ENCODE measurements around the gene FUT1. TPM values are rescaled to one million over a fixed set of nuclear protein-coding genes. Genes with fewer than 3 reads are reported as not detected.

Gene FUT1
- total RNA-seq (2022; extraction: Qiagen RNA extraction) = 0.10 to 0.16 TPM (median 0.12 TPM) in 5 replicates

DNA sequence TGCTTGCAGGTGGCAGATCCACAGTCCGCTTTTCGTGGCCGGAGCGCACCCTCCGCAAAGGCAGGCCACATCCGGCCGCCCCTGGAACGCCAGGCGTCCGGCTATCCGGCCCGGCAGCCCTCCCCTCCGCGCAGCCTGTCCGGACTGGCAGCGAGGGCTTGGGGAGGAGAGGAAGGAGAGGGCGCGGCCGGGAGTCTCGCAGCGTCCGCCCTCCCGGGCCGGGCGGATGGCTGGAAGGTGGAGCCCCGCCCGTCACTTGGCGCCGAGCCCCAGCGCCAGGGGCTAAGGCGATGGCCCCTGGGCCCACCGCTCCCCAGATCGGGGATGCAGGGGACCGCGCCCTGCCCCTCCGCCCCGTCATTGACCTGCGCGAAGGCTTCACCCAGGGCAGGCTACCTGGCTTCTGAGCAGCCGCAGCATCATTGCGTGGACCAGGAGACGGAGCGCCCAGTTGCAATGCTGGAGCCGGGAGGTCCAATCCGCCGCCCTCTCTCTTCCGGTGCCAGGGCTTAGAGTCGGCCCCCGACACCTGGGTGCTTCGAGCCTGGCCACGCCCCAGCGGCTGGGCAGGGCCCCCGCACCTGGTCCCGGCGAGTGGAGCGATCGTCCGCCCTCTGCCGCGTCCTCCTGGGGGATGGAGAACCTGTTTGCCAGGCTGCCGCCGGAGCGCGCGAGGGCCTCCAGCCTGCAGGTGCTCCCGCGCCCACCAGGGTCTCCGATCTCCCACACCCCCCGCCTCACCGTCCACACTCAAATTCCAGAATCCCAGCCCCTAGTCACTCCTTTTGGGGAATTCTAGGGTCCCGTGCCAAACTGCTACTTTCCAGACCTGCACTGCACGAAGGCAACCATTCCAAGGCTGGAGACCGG, at the start of gene FUT1:
Gene FUT1 (minus strand): TSS at position 146 of the 870 bp plus-strand sequence. CDS start 1,360 bp downstream, outside the sequence.

DNA sequence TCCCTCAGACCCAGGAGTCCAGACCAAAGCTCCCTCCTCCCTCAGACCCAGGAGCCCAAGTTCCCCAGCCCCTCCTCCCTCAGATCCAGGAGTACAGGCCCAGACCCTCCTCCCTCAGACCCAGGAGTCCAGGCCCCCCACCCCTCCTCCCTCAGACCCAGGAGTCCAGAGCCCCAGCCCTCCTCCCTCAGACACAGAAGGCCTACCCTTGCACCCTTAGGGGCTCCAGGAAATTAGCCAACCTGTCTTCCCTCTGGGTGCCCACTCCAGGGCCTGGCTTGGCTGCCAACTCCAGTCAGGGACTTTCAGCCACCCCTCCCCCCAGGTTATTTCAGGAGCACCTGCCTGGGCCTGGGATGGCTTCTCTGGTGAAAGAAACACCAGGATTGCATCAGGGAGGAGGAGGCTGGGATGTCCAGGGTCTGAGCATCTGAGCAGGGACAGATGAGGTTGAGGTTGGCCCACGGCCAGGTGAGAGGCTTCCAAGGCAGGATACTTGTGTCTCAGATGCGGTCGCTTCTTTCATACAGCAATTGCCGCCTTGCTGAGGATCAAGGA, 2.7 kb upstream of the FUT1 start, which contains the start of gene FGF21:
Gene FGF21 (plus strand): TSS at position 441 of the 558 bp plus-strand sequence. CDS start 713 bp downstream, outside the sequence.

DNA sequence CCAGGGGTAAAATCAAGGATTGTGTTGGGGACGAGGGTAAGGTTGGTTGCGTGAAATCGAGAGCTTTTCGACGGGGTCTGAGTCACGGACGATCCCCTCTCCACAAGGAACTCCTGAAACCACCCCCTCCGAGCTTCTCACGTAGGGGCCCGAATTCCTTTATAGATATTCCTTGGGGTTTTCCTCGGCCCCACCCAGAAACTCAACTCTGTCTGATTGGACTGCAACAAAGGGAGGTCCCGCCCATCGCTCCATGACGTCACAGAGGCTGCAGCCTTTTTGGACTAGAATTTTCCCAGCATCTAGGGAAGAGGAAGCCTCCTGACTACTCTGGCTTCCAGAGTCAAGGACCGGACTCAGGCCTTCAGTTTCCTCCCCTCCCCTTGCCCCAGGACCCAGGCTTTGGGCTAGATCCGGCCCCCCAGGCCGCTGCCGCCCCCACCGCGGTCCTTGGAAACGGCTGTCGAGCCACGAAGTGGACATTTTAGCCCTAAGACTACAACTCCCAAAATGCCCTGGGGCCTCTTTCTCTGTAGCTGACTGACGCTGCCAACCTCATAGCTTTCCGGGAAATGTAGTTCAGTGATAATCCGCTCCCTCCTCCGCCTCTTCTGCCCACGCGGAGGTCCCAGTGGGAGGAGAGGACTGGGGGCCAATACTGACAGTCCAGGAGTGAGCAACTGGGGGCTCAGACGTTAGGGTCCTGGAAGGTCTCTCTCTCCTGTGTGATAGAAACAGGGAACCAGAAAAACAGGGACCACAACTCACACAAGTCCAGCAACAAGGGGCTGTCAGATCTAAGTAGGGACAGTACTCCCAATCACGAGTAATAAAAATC, 5.5 kb downstream of the FUT1 start, which contains the start of gene IZUMO1:
Gene IZUMO1 (minus strand): TSS at position 172 of the 838 bp plus-strand sequence. CDS start 1,050 bp downstream, outside the sequence.

DNA sequence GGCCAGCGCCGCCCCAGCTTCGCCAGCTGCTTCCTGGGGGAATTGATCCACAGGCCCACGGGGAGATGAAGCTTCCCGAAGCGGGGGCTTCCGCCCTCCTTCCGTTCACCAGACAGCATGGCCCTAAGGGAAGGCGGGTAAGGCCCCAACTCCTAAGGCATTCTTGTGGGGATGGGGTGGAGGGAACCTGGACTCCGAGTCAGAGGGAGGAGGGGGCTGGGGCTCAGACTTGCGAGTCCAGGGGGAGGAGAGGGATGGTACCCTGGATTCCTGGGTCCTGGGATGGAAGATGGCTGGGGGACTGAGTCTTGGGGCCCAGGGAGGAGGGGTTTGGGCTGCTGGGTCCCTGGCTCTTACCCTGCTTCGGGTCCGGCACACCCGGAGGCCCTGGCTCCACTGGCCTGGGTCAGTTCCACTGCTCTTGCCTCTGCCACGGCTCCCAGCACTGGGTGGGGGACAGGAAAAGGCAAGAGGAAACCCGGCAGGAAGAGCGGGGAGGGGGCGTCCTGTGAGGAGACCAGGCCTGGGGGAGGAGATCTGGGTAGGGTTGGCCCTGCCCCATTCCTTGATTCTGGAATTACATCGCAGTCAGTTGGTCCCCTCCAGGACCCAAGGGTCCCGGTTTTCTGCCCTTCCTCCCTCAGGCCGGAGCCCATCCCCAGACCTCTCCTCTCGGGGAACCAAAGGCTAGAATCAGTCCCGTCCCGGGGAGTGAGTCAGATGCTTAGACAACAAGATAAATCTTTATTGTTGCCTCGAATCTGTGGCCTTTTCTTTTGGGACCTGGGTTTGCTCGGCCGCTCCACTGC, 12.1 kb downstream of the FUT1 start, which contains the start of gene RASIP1:
Gene RASIP1 (minus strand): TSS at position 447 of the 809 bp plus-strand sequence. CDS start 328 bp downstream, at position 119.

DNA sequence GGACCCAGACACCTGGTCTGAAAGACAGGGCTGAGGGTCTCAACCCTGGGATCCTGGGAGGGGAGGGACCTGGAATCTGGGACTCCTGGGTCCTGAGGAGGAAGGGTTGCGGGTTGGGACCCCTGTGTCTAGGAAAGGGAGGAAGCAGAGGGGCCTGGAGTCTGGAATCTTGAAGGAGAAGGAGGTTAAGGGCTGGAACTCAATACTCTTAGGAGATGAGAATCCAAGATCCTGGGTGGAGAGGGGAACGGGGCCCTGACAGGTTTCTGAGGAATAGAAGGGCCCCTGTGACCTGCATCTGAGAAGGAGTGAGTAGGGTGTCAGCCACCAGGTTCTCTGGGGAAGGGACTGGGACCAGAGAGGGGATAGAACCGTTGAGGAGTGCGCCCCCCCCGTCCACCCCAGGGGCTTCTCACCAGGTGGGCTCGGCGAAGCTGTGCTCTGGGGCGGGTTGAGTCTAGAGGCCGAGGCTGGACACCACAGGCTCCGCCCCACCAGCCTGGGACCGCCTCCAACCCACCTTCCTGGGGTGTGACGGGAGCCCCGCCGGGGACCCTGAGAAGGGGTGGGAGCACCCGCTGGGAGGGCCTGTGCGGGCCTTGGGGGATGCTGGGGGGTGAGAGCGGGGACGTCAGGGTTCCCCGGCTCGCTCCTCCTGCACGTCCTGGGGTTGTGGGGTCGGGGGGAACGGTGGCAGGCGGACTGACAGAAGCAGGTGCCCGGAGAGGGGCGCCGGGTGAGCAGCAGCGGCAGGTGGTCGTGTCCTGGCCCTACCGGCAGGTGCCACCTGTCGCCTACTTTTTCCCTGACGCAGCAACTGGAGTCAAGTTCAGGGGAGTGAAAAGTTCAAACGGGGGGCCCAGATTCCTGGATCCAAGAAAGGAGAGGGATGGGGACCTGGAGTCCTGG, 32.9 kb downstream of the FUT1 start, which contains the start of gene MAMSTR:
Gene MAMSTR (minus strand): TSS at position 463 of the 909 bp plus-strand sequence. CDS start 694 bp downstream, outside the sequence.

Other genes with a start within 250 kb of the FUT1 start
- gene LMTK3, start 240.8 kb downstream of the FUT1 start, total RNA-seq (2022; extraction: Qiagen RNA extraction) = 2.7 to 5.6 TPM (median 4.5 TPM) in 5 replicates
- gene SULT2B1, start 200.5 kb downstream of the FUT1 start, total RNA-seq (2022; extraction: Qiagen RNA extraction) = 12.0 to 17.5 TPM (median 14.0 TPM) in 5 replicates
- gene SPACA4, start 145.9 kb downstream of the FUT1 start, total RNA-seq (2022; extraction: Qiagen RNA extraction) = not detected in 5 replicates
- gene FAM83E, start 137.6 kb downstream of the FUT1 start, total RNA-seq (2022; extraction: Qiagen RNA extraction) = 0.10 to 0.36 TPM (median 0.15 TPM) in 5 replicates
- 3,143 to 3,491 TPM (median 3,212 TPM) in 5 replicates for gene RPL18, start 133.5 kb downstream of the FUT1 start, total RNA-seq (2022; extraction: Qiagen RNA extraction)
- 12.5 to 17.2 TPM (median 14.5 TPM) in 5 replicates for gene SPHK2, start 133.1 kb downstream of the FUT1 start, total RNA-seq (2022; extraction: Qiagen RNA extraction)
- 1.6 to 2.3 TPM (median 1.8 TPM) in 5 replicates for gene DBP, start 115.3 kb downstream of the FUT1 start, total RNA-seq (2022; extraction: Qiagen RNA extraction)
- gene CA11, start 106.5 kb downstream of the FUT1 start, total RNA-seq (2022; extraction: Qiagen RNA extraction) = 6.7 to 12.0 TPM (median 10.7 TPM) in 5 replicates
- 0.12 to 0.20 TPM (median 0.16 TPM) in 5 replicates for gene NTN5, start 79.6 kb downstream of the FUT1 start, total RNA-seq (2022; extraction: Qiagen RNA extraction)
- gene FUT2, start 56.7 kb downstream of the FUT1 start, total RNA-seq (2022; extraction: Qiagen RNA extraction) = not detected in 5 replicates
- 0.23 to 0.53 TPM (median 0.43 TPM) in 5 replicates for gene MAMSTR, start 32.9 kb downstream of the FUT1 start, total RNA-seq (2022; extraction: Qiagen RNA extraction)
- 0.31 to 0.66 TPM (median 0.43 TPM) in 5 replicates for gene RASIP1, start 12.0 kb downstream of the FUT1 start, total RNA-seq (2022; extraction: Qiagen RNA extraction)
- gene IZUMO1, start 5.7 kb downstream of the FUT1 start, total RNA-seq (2022; extraction: Qiagen RNA extraction) = not detected in 5 replicates
- not detected in 5 replicates for gene FGF21, start 2.9 kb upstream of the FUT1 start, total RNA-seq (2022; extraction: Qiagen RNA extraction)
- gene BCAT2, start 58.4 kb upstream of the FUT1 start, total RNA-seq (2022; extraction: Qiagen RNA extraction) = 50.3 to 63.4 TPM (median 60.0 TPM) in 5 replicates
- 12.0 to 17.2 TPM (median 13.8 TPM) in 5 replicates for gene HSD17B14, start 83.8 kb upstream of the FUT1 start, total RNA-seq (2022; extraction: Qiagen RNA extraction)
- 1.2 to 1.9 TPM (median 1.3 TPM) in 5 replicates for gene PLEKHA4, start 116.0 kb upstream of the FUT1 start, total RNA-seq (2022; extraction: Qiagen RNA extraction)
- 74.1 to 126 TPM (median 95.1 TPM) in 5 replicates for gene PPP1R15A, start 119.8 kb upstream of the FUT1 start, total RNA-seq (2022; extraction: Qiagen RNA extraction)
- not detected in 5 replicates for gene TULP2, start 146.1 kb upstream of the FUT1 start, total RNA-seq (2022; extraction: Qiagen RNA extraction)
- 189 to 243 TPM (median 200 TPM) in 5 replicates for gene NUCB1, start 147.7 kb upstream of the FUT1 start, total RNA-seq (2022; extraction: Qiagen RNA extraction)
- gene DHDH, start 181.1 kb upstream of the FUT1 start, total RNA-seq (2022; extraction: Qiagen RNA extraction) = 0.60 to 1.7 TPM (median 1.6 TPM) in 5 replicates
- 294 to 372 TPM (median 330 TPM) in 5 replicates for gene BAX, start 202.2 kb upstream of the FUT1 start, total RNA-seq (2022; extraction: Qiagen RNA extraction)
- 16,127 to 23,622 TPM (median 17,895 TPM) in 5 replicates for gene FTL, start 212.7 kb upstream of the FUT1 start, total RNA-seq (2022; extraction: Qiagen RNA extraction)
- 17.4 to 22.0 TPM (median 20.9 TPM) in 5 replicates for gene GYS1, start 240.7 kb upstream of the FUT1 start, total RNA-seq (2022; extraction: Qiagen RNA extraction)
- 208 to 255 TPM (median 214 TPM) in 5 replicates for gene RUVBL2, start 241.2 kb upstream of the FUT1 start, total RNA-seq (2022; extraction: Qiagen RNA extraction)

Measured in A549 treated with Hydrocortisone at 1 μM for 4 hours (cell line).